ENCODE measurements around the gene PIP4K2C.
"Not testable (repeated sequence)": the region's sequence is repeated elsewhere in the genome, so short reads cannot be mapped to it uniquely, and the experiment has no call there.

The PIP4K2C gene

GRCh38 chr12:57614948-57615500 is 24.0 kb downstream of the PIP4K2C start:
- no peak for TF ChIP-seq CTCF (IDR thresholded peaks at IDR 0.05; ENCODE audit: unreplicated experiment in 3 of 3)
- Mint-ChIP-seq H3K9me3 (no peaks in the 10 kb centered on the region), H3K36me3 (ENCODE audit: low read depth) (peaks cover 47% of the 10 kb centered on the region), H3K4me1 (peaks cover 20% of the 10 kb centered on the region), H3K4me3 (peak overlapping the region in 2 of 3 experiments; percentile 17 to 25), H3K27me3 (ENCODE audit: low read depth) (peaks cover 47% of the 10 kb centered on the region), H3K27ac (no peak overlapping the region)

GRCh38 chr12:57615637-57616036 is 24.6 kb downstream of the PIP4K2C start:
- Mint-ChIP-seq H3K9me3 (no peaks in the 10 kb centered on the region), H3K36me3 (ENCODE audit: low read depth) (peaks cover 51% of the 10 kb centered on the region), H3K4me3 (no peak overlapping the region)

GRCh38 chr12:57616383-57617101 is 25.6 kb downstream of the PIP4K2C start:
- Mint-ChIP-seq H3K4me3 (no peak overlapping the region), H3K27me3 (ENCODE audit: low read depth) (peaks cover 62% of the 10 kb centered on the region), H3K4me1 (peaks cover 25% of the 10 kb centered on the region), H3K27ac (no peak overlapping the region), H3K36me3 (ENCODE audit: low read depth) (peaks cover 51% of the 10 kb centered on the region), H3K9me3 (no peaks in the 10 kb centered on the region)
- TF ChIP-seq CTCF (IDR thresholded peaks at IDR 0.05; ENCODE audit: unreplicated experiment in 3 of 3): no peak

More at GRCh38 chr12:57615637-57616036, 24.6 kb downstream of the PIP4K2C start:
- H3K27ac Mint-ChIP-seq: no peak overlapping the region
- H3K27me3 Mint-ChIP-seq (ENCODE audit: low read depth): peaks cover 53% of the 10 kb centered on the region
- H3K4me1 Mint-ChIP-seq: peaks cover 17% of the 10 kb centered on the region
- TF ChIP-seq CTCF (IDR thresholded peaks at IDR 0.05; ENCODE audit: unreplicated experiment in 3 of 3): no peak

GRCh38 chr12:57617942-57618341 is 26.9 kb downstream of the PIP4K2C start:
- H3K4me1 Mint-ChIP-seq: peaks cover 24% of the 10 kb centered on the region
- H3K27ac Mint-ChIP-seq: no peak overlapping the region
- no peaks in the 10 kb centered on the region for H3K9me3 Mint-ChIP-seq
- peaks cover 55% of the 10 kb centered on the region for H3K36me3 Mint-ChIP-seq (ENCODE audit: low read depth)
- no peak for TF ChIP-seq CTCF (IDR thresholded peaks at IDR 0.05; ENCODE audit: unreplicated experiment in 3 of 3)
- peaks cover 76% of the 10 kb centered on the region for H3K27me3 Mint-ChIP-seq (ENCODE audit: low read depth)
- H3K4me3 Mint-ChIP-seq: no peak overlapping the region

- H3K27ac Mint-ChIP-seq, H3K9me3 Mint-ChIP-seq, H3K4me3 Mint-ChIP-seq: not testable (repeated sequence)
- Mint-ChIP-seq H3K36me3 (ENCODE audit: low read depth) (peaks cover 55% of the 10 kb centered on the region), H3K27me3 (ENCODE audit: low read depth) (peaks cover 81% of the 10 kb centered on the region), H3K4me1 (peaks cover 24% of the 10 kb centered on the region)
Observed at GRCh38 chr12:57618431-57618830, 27.4 kb downstream of the PIP4K2C start.

- TF ChIP-seq CTCF (IDR thresholded peaks at IDR 0.05; ENCODE audit: unreplicated experiment in 3 of 3): no peak
- no peaks in the 10 kb centered on the region for H3K9me3 Mint-ChIP-seq
- H3K36me3 Mint-ChIP-seq (ENCODE audit: low read depth): peaks cover 53% of the 10 kb centered on the region
- peaks cover 24% of the 10 kb centered on the region for H3K4me1 Mint-ChIP-seq
- H3K4me3 Mint-ChIP-seq: peak overlapping the region; percentile 52 to 73 (median 63)
- no peak overlapping the region for H3K27ac Mint-ChIP-seq
- H3K27me3 Mint-ChIP-seq (ENCODE audit: low read depth): peaks cover 87% of the 10 kb centered on the region
Observed at GRCh38 chr12:57618966-57619433, 28.0 kb downstream of the PIP4K2C start.

All from nephron (organoid).